ENCODE measurements around the gene COPB2.
"Not testable (repeated sequence)": the region's sequence is repeated elsewhere in the genome, so short reads cannot be mapped to it uniquely, and the experiment has no call there.

GRCh38 chr3:139401155-139401554 lies 11.7 kb upstream of the COPB2 start:
- not testable (repeated sequence) for TF ChIP-seq CTCF, POLR2A (IDR thresholded peaks at IDR 0.05)

Measured in thyroid gland (tissue), 4 donors.